HepG2 (cell line): ENCODE results near the gene TMEM247. TPM values are rescaled to one million over a fixed set of nuclear protein-coding genes. Genes with fewer than 3 reads are reported as not detected.

Source experiments
- ATF2 ChIP-seq: sonication (generic); formaldehyde crosslinking; IDR thresholded peaks from 2 replicates; pipeline ENCODE4 v1.4.0; 2020; ENCODE audit warnings: missing genetic modification reagents
- ELF1 ChIP-seq: sonication (generic); formaldehyde crosslinking; IDR thresholded peaks from 2 replicates; pipeline ENCODE4 v1.4.0; 2020; ENCODE audit warnings: missing genetic modification reagents
- ETV5 ChIP-seq: IDR thresholded peaks from 2 replicates; pipeline ENCODE4 v1.6.1; 2018; ENCODE audit warnings: missing biosample characterization, missing genetic modification reagents, inconsistent platforms, borderline replicate concordance
- HDAC2 ChIP-seq: sonication (generic); formaldehyde crosslinking; IDR thresholded peaks from 2 replicates; pipeline ENCODE4 v1.4.0; 2020; ENCODE audit warnings: missing genetic modification reagents
- HNF4A ChIP-seq: sonication (generic); formaldehyde crosslinking; IDR thresholded peaks from 2 replicates; pipeline ENCODE4 v1.4.0; 2020; ENCODE audit warnings: missing genetic modification reagents
- MED13 ChIP-seq: sonication (generic); formaldehyde crosslinking; IDR thresholded peaks from 2 replicates; pipeline ENCODE4 v1.5.0; 2020; ENCODE audit warnings: missing genetic modification reagents
- MTA1 ChIP-seq: sonication (generic); formaldehyde crosslinking; IDR thresholded peaks from 2 replicates; pipeline ENCODE4 v1.4.0; 2020; ENCODE audit warnings: missing genetic modification reagents, mild to moderate bottlenecking, borderline replicate concordance
- SNAI1 ChIP-seq: sonication (generic); formaldehyde crosslinking; IDR thresholded peaks from 2 replicates; pipeline ENCODE4 v1.5.0; 2020; ENCODE audit warnings: mild to moderate bottlenecking, missing genetic modification reagents, borderline replicate concordance
- ZNF609 ChIP-seq: sonication (generic); formaldehyde crosslinking; IDR thresholded peaks from 2 replicates; pipeline ENCODE4 v1.4.0; 2020; ENCODE audit warnings: mild to moderate bottlenecking, missing genetic modification reagents, borderline replicate concordance
- polyA plus RNA-seq, 8 experiments: library from polyadenylated mRNA; depleted of rRNA in 3 of 8; stranded (reverse) in 7 of 8; unstranded in 1 of 8; fragments of >200 nt; fragmentation: Illumina TruSeq in 4 of 8; extraction: Trizol in 4 of 8; gene quantifications; 2 replicates each; pipeline versions ENCODE4 v1.2.1 to v1.2.3, GENCODE V29; 2011 to 2016; ENCODE audit warnings: low read depth in 4 of 8, missing spikeins in 1 of 8, mixed read lengths in 1 of 8; ENCODE audit not compliant: insufficient read depth in 1 of 8
- total RNA-seq, 5 experiments: library from RNA; depleted of rRNA; stranded (reverse); fragments of >200 nt; fragmentation: Illumina TruSeq; extraction: Trizol; gene quantifications; 2 replicates each; pipeline ENCODE4 v1.2.3, GENCODE V29; 2016; ENCODE audit warnings: low read depth in 1 of 5

Gene TMEM247
- total and polyA plus RNA-seq, 2 of the 13 experiments (the other 11 are each of a cell fraction or from before 2014, with no cell fraction given): not detected

GRCh38 chr2:46439582-46439981 is 39.8 kb upstream of the TMEM247 start (continued):
- TF ChIP-seq ATF2 (CRISPR knock-in tag) (no peak), ETV5 (CRISPR knock-in tag) (peak; percentile 44; the same call in 1 of the 2 replicates), HDAC2 (0 out of 2 replicates have a peak, but pooled peaks have one; percentile 16), SNAI1 (CRISPR knock-in tag) (no peak), MTA1 (CRISPR knock-in tag) (no peak), ELF1 (CRISPR knock-in tag) (no peak), HNF4A (CRISPR knock-in tag) (peak; percentile 59), ZNF609 (no peak), MED13 (CRISPR knock-in tag) (0 out of 2 replicates have a peak, but pooled peaks have one; percentile 15)
